Natural killer cell (primary cell): ENCODE results near the gene CHTF18. TPM values are rescaled to one million over a fixed set of nuclear protein-coding genes. Genes with fewer than 3 reads are reported as not detected.

Experiments used
- ATAC-seq, 3 donors: fragments of 150-1000 bp in 2 of 3; fragments of 200-7000 bp in 1 of 3; cut with Tn5 transposase; 1 replicate in 1 of 3; 2 replicates in 2 of 3; pipeline ENCODE4 v1.10.0; 2021; ENCODE audit warnings: mild to moderate bottlenecking in 2 of 3, moderate library complexity in 2 of 3
- DNase-seq, 2 donors: peaks; one replicate each; pipeline versions ENCODE4 v3.0.0 to v3.0.0-alpha.2; 2013 to 2021; ENCODE audit warnings: mixed read lengths in 1 of 2
- H3K27ac ChIP-seq: one replicate; pipeline ENCODE4 v1.5.1; 2013; ENCODE audit warnings: mild to moderate bottlenecking, low read length
- H3K27me3 ChIP-seq: one replicate; pipeline ENCODE4 v1.6.1; 2013; ENCODE audit warnings: low read length; ENCODE audit not compliant: control insufficient read depth, insufficient read depth
- H3K36me3 ChIP-seq: one replicate; pipeline ENCODE4 v1.6.1; 2013; ENCODE audit warnings: low read length; ENCODE audit not compliant: control insufficient read depth, insufficient read depth
- H3K4me1 ChIP-seq: one replicate; pipeline ENCODE4 v1.6.1; 2013; ENCODE audit warnings: low read length; ENCODE audit not compliant: control insufficient read depth, insufficient read depth
- H3K4me3 ChIP-seq: one replicate; pipeline ENCODE4 v1.5.1; 2013; ENCODE audit warnings: low read length
- H3K9me3 ChIP-seq: one replicate; pipeline ENCODE4 v1.6.1; 2013; ENCODE audit warnings: low read length; ENCODE audit not compliant: control insufficient read depth, insufficient read depth
- H3K27ac Mint-ChIP-seq, 2 donors: one replicate each; pipeline ENCODE4 v1.8.0; 2022; ENCODE audit warnings: mild to moderate bottlenecking in 2 of 2, mixed read lengths in 2 of 2, moderate library complexity in 1 of 2
- H3K27me3 Mint-ChIP-seq, 2 donors: one replicate each; pipeline ENCODE4 v1.8.0; 2022; ENCODE audit warnings: low read depth in 2 of 2, mixed read lengths in 2 of 2
- H3K36me3 Mint-ChIP-seq: one replicate; pipeline ENCODE4 v1.8.0; 2022; ENCODE audit warnings: mixed read lengths
- H3K4me1 Mint-ChIP-seq, 2 donors: one replicate each; pipeline ENCODE4 v1.8.0; 2022; ENCODE audit warnings: mixed read lengths in 2 of 2
- H3K4me3 Mint-ChIP-seq: one replicate; pipeline ENCODE4 v1.8.0; 2022; ENCODE audit warnings: mild to moderate bottlenecking, moderate library complexity, mixed read lengths
- H3K9me3 Mint-ChIP-seq, 2 donors: one replicate each; pipeline ENCODE4 v1.8.0; 2022; ENCODE audit warnings: mixed read lengths in 2 of 2
- CTCF ChIP-seq: fragments of 200-600 bp; IDR thresholded peaks from one replicate; pipeline ENCODE4 v1.8.0; 2022; ENCODE audit warnings: antibody characterized with exemption
- WGBS: methylation state at CpG from one replicate; pipeline ENCODE4 v1.1.7; 2013; ENCODE audit warnings: missing lambda C conversion rate; ENCODE audit not compliant: insufficient coverage; 5-methylcytosine and 5-hydroxymethylcytosine counted together
- intact Hi-C: fragments of 100-400 bp; cut with micrococcal nuclease; formaldehyde crosslinking; loops from one replicate; pipeline ENCODE4 v1.14.2; 2022
- total RNA-seq, 4 donors: library from RNA; stranded (reverse); fragments of 120-200 nt in 1 of 4; gene quantifications; one replicate each; pipeline versions ENCODE4 v1.2.3 to v1.2.4, GENCODE V29; 2013 to 2022

The CHTF18 gene
- total RNA-seq, 3 donors from 2014 or later (not counting 1 experiment from before 2014, with no cell fraction given) = 26.7 to 52.4 (median 40.5) TPM

GRCh38 chr16:804193-805048 lies 16.0 kb downstream of the CHTF18 start:
- H3K4me3 ChIP-seq = no peak overlapping the region
- no peak overlapping the region for H3K27ac Mint-ChIP-seq
- peaks cover 12% of the 10 kb centered on the region for H3K27me3 ChIP-seq
- no peaks in the 10 kb centered on the region for H3K9me3 Mint-ChIP-seq
- no peaks in the 10 kb centered on the region for H3K27me3 Mint-ChIP-seq
- no peak overlapping the region for H3K27ac ChIP-seq
- intact Hi-C loops = no loop called here
- 81% methylated on average over 33 of the region's 33 CpGs for WGBS
- peaks cover 11 to 12% of the 10 kb centered on the region in 2 donors for H3K4me1 Mint-ChIP-seq
- no peak for TF ChIP-seq CTCF
- peaks cover 21% of the 10 kb centered on the region for H3K4me1 ChIP-seq
- peak overlapping the region; percentile 37 for H3K4me3 Mint-ChIP-seq
- DNase-seq = no peak
- H3K36me3 Mint-ChIP-seq = no peaks in the 10 kb centered on the region
- no peaks in the 10 kb centered on the region for H3K9me3 ChIP-seq
- ATAC-seq = no peak
- no peaks in the 10 kb centered on the region for H3K36me3 ChIP-seq

- intact Hi-C loops = no loop called here
Observed at GRCh38 chr16:805474-805873, 17.1 kb downstream of the CHTF18 start.

GRCh38 chr16:807347-808084 lies 19.1 kb downstream of the CHTF18 start:
- H3K4me3 Mint-ChIP-seq = peak overlapping the region; percentile 96
- H3K27me3 Mint-ChIP-seq = peaks cover 7% of the 10 kb centered on the region in 2 donors
- peaks cover 11 to 12% of the 10 kb centered on the region in 2 donors for H3K4me1 Mint-ChIP-seq
- peak overlapping the region; percentile 92 to 96 for H3K27ac Mint-ChIP-seq
- TF ChIP-seq CTCF = no peak
- peak; percentile 84 to 91 for DNase-seq
- WGBS = 6% methylated on average over 80 of the region's 80 CpGs
- H3K36me3 Mint-ChIP-seq = no peaks in the 10 kb centered on the region
- H3K9me3 ChIP-seq = no peaks in the 10 kb centered on the region
- peak overlapping the region; percentile 86 for H3K27ac ChIP-seq
- H3K9me3 Mint-ChIP-seq = no peaks in the 10 kb centered on the region
- H3K4me1 ChIP-seq = peaks cover 21% of the 10 kb centered on the region
- H3K27me3 ChIP-seq = peaks cover 2% of the 10 kb centered on the region
- no peaks in the 10 kb centered on the region for H3K36me3 ChIP-seq
- peak overlapping the region; percentile 79 for H3K4me3 ChIP-seq
- peak; percentile 93 to 98 (median 96) for ATAC-seq
- intact Hi-C loops = loop anchor here (1.0 kb wide), 1 partner anchor 19 kb away; the partner anchor contains the start of genes CHTF18 and RPUSD1

More at GRCh38 chr16:805474-805873, 17.1 kb downstream of the CHTF18 start:
- H3K4me1 Mint-ChIP-seq = peaks cover 11 to 12% of the 10 kb centered on the region in 2 donors
- H3K27me3 Mint-ChIP-seq = no peaks in the 10 kb centered on the region
- H3K27ac ChIP-seq = no peak overlapping the region
- WGBS = 89% methylated on average over 17 of the region's 17 CpGs
- DNase-seq = no peak
- no peaks in the 10 kb centered on the region for H3K36me3 Mint-ChIP-seq
- peaks cover 8% of the 10 kb centered on the region for H3K27me3 ChIP-seq
- no peaks in the 10 kb centered on the region for H3K9me3 ChIP-seq
- TF ChIP-seq CTCF = no peak
- no peak overlapping the region for H3K4me3 ChIP-seq
- H3K9me3 Mint-ChIP-seq = no peaks in the 10 kb centered on the region
- no peak overlapping the region for H3K27ac Mint-ChIP-seq
- H3K4me1 ChIP-seq = peaks cover 21% of the 10 kb centered on the region
- no peaks in the 10 kb centered on the region for H3K36me3 ChIP-seq
- no peak overlapping the region for H3K4me3 Mint-ChIP-seq
- no peak for ATAC-seq
